Keratinocyte (primary cell): ENCODE measurements around the gene TAS1R2. TPM values are rescaled to one million over a fixed set of nuclear protein-coding genes. Genes with fewer than 3 reads are reported as not detected.

ENCODE experiments used
- DNase-seq: peaks from one replicate; pipeline ENCODE4 v3.0.0-alpha.2; 2011; ENCODE audit warnings: low read depth, missing footprints, low spot score
- FAIRE-seq: peaks from 2 replicates; lab custom pipeline; 2011; peaks lifted over from hg19 to GRCh38; lab: Jason Lieb, UNC
- H2AFZ ChIP-seq: 2 replicates; pipeline ENCODE4 v1.6.0; 2012; ENCODE audit warnings: low read length, control low read depth, inconsistent platforms; ENCODE audit not compliant: control insufficient read depth
- H3K27ac ChIP-seq: 2 replicates; pipeline ENCODE4 v1.5.1; 2011; ENCODE audit warnings: low read length; ENCODE audit not compliant: control insufficient read depth, insufficient read depth
- H3K27me3 ChIP-seq: 3 replicates; pipeline ENCODE4 v1.6.0; 2011; ENCODE audit warnings: low read length; ENCODE audit not compliant: control insufficient read depth, insufficient read depth; ENCODE audit errors: extremely low read depth
- H3K36me3 ChIP-seq, 2 experiments: 2 replicates in 1 of 2; 3 replicates in 1 of 2; pipeline ENCODE4 v1.5.1; 2011; ENCODE audit warnings: low read length in 2 of 2, mild to moderate bottlenecking in 1 of 2; ENCODE audit not compliant: control insufficient read depth in 2 of 2, insufficient read depth in 2 of 2; ENCODE audit errors: extremely low read depth in 1 of 2
- H3K4me1 ChIP-seq: 3 replicates; pipeline ENCODE4 v1.5.1; 2011; ENCODE audit warnings: low read length; ENCODE audit not compliant: control insufficient read depth, insufficient read depth; ENCODE audit errors: extremely low read depth
- H3K4me2 ChIP-seq: 3 replicates; pipeline ENCODE4 v1.6.0; 2011; ENCODE audit warnings: low read depth, low read length; ENCODE audit not compliant: control insufficient read depth, insufficient read depth; ENCODE audit errors: extremely low read depth
- H3K4me3 ChIP-seq, 3 experiments: fragments of 200-600 bp in 1 of 3; sonication (generic) in 1 of 3; 2 replicates in 2 of 3; 3 replicates in 1 of 3; pipeline ENCODE4 v1.5.1; 2011 to 2016; ENCODE audit warnings: low read length in 3 of 3, mild to moderate bottlenecking in 3 of 3, control low read depth in 2 of 3, inconsistent platforms in 1 of 3, low read depth in 1 of 3, mixed read lengths in 1 of 3, mixed run types in 1 of 3, moderate library complexity in 1 of 3; ENCODE audit not compliant: control insufficient read depth in 2 of 3, insufficient read depth in 2 of 3; ENCODE audit errors: extremely low read depth in 1 of 3
- H3K79me2 ChIP-seq: 2 replicates; pipeline ENCODE4 v1.6.0; 2012; ENCODE audit warnings: low read length; ENCODE audit not compliant: control insufficient read depth, insufficient read depth
- H3K9ac ChIP-seq: 3 replicates; pipeline ENCODE4 v1.6.0; 2011; ENCODE audit warnings: low read length; ENCODE audit not compliant: control insufficient read depth, insufficient read depth; ENCODE audit errors: extremely low read depth
- H3K9me1 ChIP-seq: 3 replicates; pipeline ENCODE4 v1.6.0; 2011; ENCODE audit warnings: low read length; ENCODE audit not compliant: control insufficient read depth, insufficient read depth; ENCODE audit errors: extremely low read depth
- H3K9me3 ChIP-seq: 2 replicates; pipeline ENCODE4 v1.5.1; 2012; ENCODE audit warnings: low read depth, low read length; ENCODE audit not compliant: control insufficient read depth
- H4K20me1 ChIP-seq: 3 replicates; pipeline ENCODE4 v1.6.0; 2011; ENCODE audit warnings: low read length; ENCODE audit not compliant: control insufficient read depth, insufficient read depth; ENCODE audit errors: extremely low read depth
- EZH2 ChIP-seq: IDR thresholded peaks from one replicate; pipeline ENCODE4 v1.6.1; 2012; ENCODE audit warnings: inconsistent platforms, mild to moderate bottlenecking, low read length, moderate library complexity
- dilution Hi-C: fragments of 300-500 bp; cut with MboI; formaldehyde crosslinking; loops from one replicate; pipeline ENCODE4 v1.7.0; 2020; ENCODE audit warnings: low sequenced_read_pairs; ENCODE audit not compliant: extremely low pct_ligation_motif_present
- polyA plus RNA-seq, 5 experiments: library from polyadenylated mRNA; depleted of rRNA in 3 of 5; stranded (reverse) in 3 of 5; stranded (forward) in 1 of 5; unstranded in 1 of 5; fragments of >200 nt; gene quantifications; 1 replicate in 1 of 5; 2 replicates in 3 of 5; 3 replicates in 1 of 5; pipeline versions ENCODE4 v1.2.1 to v1.2.3, GENCODE V29; 2011 to 2012; ENCODE audit warnings: missing spikeins in 2 of 5, low read depth in 1 of 5, low replicate concordance in 1 of 5
- TF ChIP-seq, protein P1 (sequence below), 3 experiments: IDR thresholded peaks in 1 of 3; conservative IDR thresholded peaks in 1 of 3; optimal IDR thresholded peaks in 1 of 3; 2 replicates in 2 of 3; 3 replicates in 1 of 3; pipeline versions ENCODE3 to v1.5.1; 2011; ENCODE audit warnings: low read length in 3 of 3, mild to moderate bottlenecking in 3 of 3, moderate library complexity in 2 of 3, control low read depth in 1 of 3, inconsistent platforms in 1 of 3; ENCODE audit not compliant: insufficient read depth in 2 of 3; ENCODE audit errors: extremely low read depth in 1 of 3

Gene TAS1R2
- polyA plus RNA-seq, 1 donor (not counting 4 experiments of a cell fraction or from before 2014, with no cell fraction given), result not detected

GRCh38 chr1:18800258-18800657 lies 59.2 kb downstream of the TAS1R2 start:
- H3K4me1 ChIP-seq, result no peaks in the 10 kb centered on the region
- no peaks in the 10 kb centered on the region for H4K20me1 ChIP-seq
- H2AFZ ChIP-seq, result no peak overlapping the region
- H3K4me2 ChIP-seq, result no peak overlapping the region
- TF ChIP-seq EZH2, result no peak
- TF ChIP-seq, protein P1, sequence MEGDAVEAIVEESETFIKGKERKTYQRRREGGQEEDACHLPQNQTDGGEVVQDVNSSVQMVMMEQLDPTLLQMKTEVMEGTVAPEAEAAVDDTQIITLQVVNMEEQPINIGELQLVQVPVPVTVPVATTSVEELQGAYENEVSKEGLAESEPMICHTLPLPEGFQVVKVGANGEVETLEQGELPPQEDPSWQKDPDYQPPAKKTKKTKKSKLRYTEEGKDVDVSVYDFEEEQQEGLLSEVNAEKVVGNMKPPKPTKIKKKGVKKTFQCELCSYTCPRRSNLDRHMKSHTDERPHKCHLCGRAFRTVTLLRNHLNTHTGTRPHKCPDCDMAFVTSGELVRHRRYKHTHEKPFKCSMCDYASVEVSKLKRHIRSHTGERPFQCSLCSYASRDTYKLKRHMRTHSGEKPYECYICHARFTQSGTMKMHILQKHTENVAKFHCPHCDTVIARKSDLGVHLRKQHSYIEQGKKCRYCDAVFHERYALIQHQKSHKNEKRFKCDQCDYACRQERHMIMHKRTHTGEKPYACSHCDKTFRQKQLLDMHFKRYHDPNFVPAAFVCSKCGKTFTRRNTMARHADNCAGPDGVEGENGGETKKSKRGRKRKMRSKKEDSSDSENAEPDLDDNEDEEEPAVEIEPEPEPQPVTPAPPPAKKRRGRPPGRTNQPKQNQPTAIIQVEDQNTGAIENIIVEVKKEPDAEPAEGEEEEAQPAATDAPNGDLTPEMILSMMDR (optimal IDR thresholded peaks at IDR 0.05 in 1 of 3, IDR thresholded peaks at IDR 0.05 in 1 of 3, conservative IDR thresholded peaks at IDR 0.05 in 1 of 3; ENCODE audit: extremely low read depth in 1 of 3, insufficient read depth in 2 of 3, low read length in 3 of 3), result no peak
- no peak overlapping the region for H3K9ac ChIP-seq
- H3K27ac ChIP-seq, result no peak overlapping the region
- no peaks in the 10 kb centered on the region for H3K79me2 ChIP-seq
- FAIRE-seq, result no peak
- DNase-seq, result no peak
- H3K4me3 ChIP-seq, result no peak overlapping the region
- H3K36me3 ChIP-seq, result no peaks in the 10 kb centered on the region
- dilution Hi-C loops, result no loop called here
- no peaks in the 10 kb centered on the region for H3K9me1 ChIP-seq
- H3K27me3 ChIP-seq, result no peaks in the 10 kb centered on the region
- no peaks in the 10 kb centered on the region for H3K9me3 ChIP-seq

GRCh38 chr1:18799454-18799853 lies 60.0 kb downstream of the TAS1R2 start:
- Histone ChIP-seq H3K79me2 (no peaks in the 10 kb centered on the region), H3K4me2 (no peak overlapping the region), H2AFZ (no peak overlapping the region), H3K4me1 (no peaks in the 10 kb centered on the region), H3K27me3 (no peaks in the 10 kb centered on the region), H3K4me3 (no peak overlapping the region), H3K9me3 (no peaks in the 10 kb centered on the region), H3K9me1 (no peaks in the 10 kb centered on the region), H3K9ac (no peak overlapping the region), H4K20me1 (no peaks in the 10 kb centered on the region), H3K27ac (no peak overlapping the region), H3K36me3 (no peaks in the 10 kb centered on the region)
- dilution Hi-C loops, result no loop called here
- DNase-seq, result no peak
- FAIRE-seq, result no peak
- TF ChIP-seq, protein P1 (optimal IDR thresholded peaks at IDR 0.05 in 1 of 3, IDR thresholded peaks at IDR 0.05 in 1 of 3, conservative IDR thresholded peaks at IDR 0.05 in 1 of 3; ENCODE audit: extremely low read depth in 1 of 3, insufficient read depth in 2 of 3, low read length in 3 of 3), result no peak
- no peak for TF ChIP-seq EZH2
